H54 (cell line): ENCODE measurements around the gene KRT34.
"Not testable (repeated sequence)": the region's sequence is repeated elsewhere in the genome, so short reads cannot be mapped to it uniquely, and the experiment has no call there.

Source experiments
- DNase-seq: peaks from one replicate; pipeline ENCODE4 v3.0.0; 2011; ENCODE audit warnings: low spot score, mixed read lengths; ENCODE audit not compliant: insufficient read length
- FAIRE-seq: peaks from 3 replicates; lab custom pipeline; 2011; peaks lifted over from hg19 to GRCh38; lab: Jason Lieb, UNC
- POLR2A ChIP-seq: IDR thresholded peaks from 2 replicates; pipeline ENCODE4 v1.6.1; 2011; ENCODE audit warnings: low read depth, mild to moderate bottlenecking, low read length

The KRT34 gene

GRCh38 chr17:41381943-41382342 lies at the start of gene KRT34:
Gene KRT34 (minus strand): TSS chr17:41382306. CDS start chr17:41382246, 60 bp downstream.
- FAIRE-seq, DNase-seq: not testable (repeated sequence)

- DNase-seq, FAIRE-seq: not testable (repeated sequence)
Measured at GRCh38 chr17:41430376-41430775, 48.3 kb upstream of the KRT34 start.

- FAIRE-seq (no peak), DNase-seq (no peak)
- TF ChIP-seq POLR2A: no peak
Measured at GRCh38 chr17:41429667-41430066, 47.6 kb upstream of the KRT34 start.

- FAIRE-seq (no peak), DNase-seq (no peak)
- no peak for TF ChIP-seq POLR2A
Measured at GRCh38 chr17:41428591-41429291, 46.6 kb upstream of the KRT34 start.

- no peak for FAIRE-seq
- DNase-seq: no peak
- TF ChIP-seq POLR2A: no peak
Measured at GRCh38 chr17:41424111-41424635, 42.1 kb upstream of the KRT34 start, which contains the start of gene KRT37. Gene KRT37 (minus strand): TSS chr17:41424585. CDS start chr17:41424523, 62 bp downstream.

- not testable (repeated sequence) for FAIRE-seq, DNase-seq
Measured at GRCh38 chr17:41422586-41422985, 40.5 kb upstream of the KRT34 start.

GRCh38 chr17:41421617-41422016 lies 39.5 kb upstream of the KRT34 start:
- no peak for FAIRE-seq
- no peak for TF ChIP-seq POLR2A
- DNase-seq: no peak

GRCh38 chr17:41421116-41421515 lies 39.0 kb upstream of the KRT34 start:
- no peak for FAIRE-seq
- DNase-seq: no peak
- no peak for TF ChIP-seq POLR2A

- DNase-seq: no peak
- TF ChIP-seq POLR2A: no peak
- FAIRE-seq: no peak
Measured at GRCh38 chr17:41420134-41420533, 38.0 kb upstream of the KRT34 start.

- TF ChIP-seq POLR2A: no peak
- FAIRE-seq: no peak
Measured at GRCh38 chr17:41419716-41420115, 37.6 kb upstream of the KRT34 start.

GRCh38 chr17:41418116-41418860 lies 36.2 kb upstream of the KRT34 start:
- TF ChIP-seq POLR2A: no peak
- no peak for FAIRE-seq
- DNase-seq: no peak

More at GRCh38 chr17:41419716-41420115, 37.6 kb upstream of the KRT34 start:
- DNase-seq: no peak

- no peak for TF ChIP-seq POLR2A
- DNase-seq (no peak), FAIRE-seq (no peak)
Measured at GRCh38 chr17:41417576-41418015, 35.5 kb upstream of the KRT34 start.

GRCh38 chr17:41417127-41417526 lies 35.0 kb upstream of the KRT34 start:
- TF ChIP-seq POLR2A: no peak
- DNase-seq (no peak), FAIRE-seq (no peak)

GRCh38 chr17:41416479-41416878 lies 34.4 kb upstream of the KRT34 start:
- FAIRE-seq: no peak

More at GRCh38 chr17:41416479-41416878, 34.4 kb upstream of the KRT34 start:
- TF ChIP-seq POLR2A: no peak
- DNase-seq: no peak
